Measurements from ENCODE around the gene ATRX.

DNA sequence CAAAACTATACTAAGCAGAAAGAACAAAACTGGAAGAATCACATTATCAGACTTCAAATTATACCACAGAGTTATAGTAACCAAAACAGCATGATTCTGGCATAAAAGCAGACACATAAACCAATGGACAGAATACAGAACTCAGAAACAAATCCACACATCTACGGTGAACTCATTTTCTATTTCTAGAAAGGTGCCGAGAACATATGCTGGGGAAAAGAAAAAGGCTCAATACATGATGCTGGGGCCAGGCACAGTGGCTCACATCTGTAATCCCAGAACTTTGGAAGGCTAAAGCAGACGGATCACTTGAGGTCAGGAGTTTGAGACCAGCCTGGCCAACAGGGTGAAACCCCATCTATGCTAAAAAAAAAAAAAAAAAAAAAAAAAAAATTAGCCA, 52.7 kb downstream of the ATRX start:
- no peak for TF ChIP-seq EZH2phosphoT487 (IDR thresholded peaks at IDR 0.05; ENCODE audit: borderline replicate concordance, low read length)
- TF ChIP-seq, protein P1, sequence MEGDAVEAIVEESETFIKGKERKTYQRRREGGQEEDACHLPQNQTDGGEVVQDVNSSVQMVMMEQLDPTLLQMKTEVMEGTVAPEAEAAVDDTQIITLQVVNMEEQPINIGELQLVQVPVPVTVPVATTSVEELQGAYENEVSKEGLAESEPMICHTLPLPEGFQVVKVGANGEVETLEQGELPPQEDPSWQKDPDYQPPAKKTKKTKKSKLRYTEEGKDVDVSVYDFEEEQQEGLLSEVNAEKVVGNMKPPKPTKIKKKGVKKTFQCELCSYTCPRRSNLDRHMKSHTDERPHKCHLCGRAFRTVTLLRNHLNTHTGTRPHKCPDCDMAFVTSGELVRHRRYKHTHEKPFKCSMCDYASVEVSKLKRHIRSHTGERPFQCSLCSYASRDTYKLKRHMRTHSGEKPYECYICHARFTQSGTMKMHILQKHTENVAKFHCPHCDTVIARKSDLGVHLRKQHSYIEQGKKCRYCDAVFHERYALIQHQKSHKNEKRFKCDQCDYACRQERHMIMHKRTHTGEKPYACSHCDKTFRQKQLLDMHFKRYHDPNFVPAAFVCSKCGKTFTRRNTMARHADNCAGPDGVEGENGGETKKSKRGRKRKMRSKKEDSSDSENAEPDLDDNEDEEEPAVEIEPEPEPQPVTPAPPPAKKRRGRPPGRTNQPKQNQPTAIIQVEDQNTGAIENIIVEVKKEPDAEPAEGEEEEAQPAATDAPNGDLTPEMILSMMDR (IDR thresholded peaks at IDR 0.05; ENCODE audit: low read depth, low read length, poor library complexity, severe bottlenecking), result no peak

All from DOHH2 (cell line).